GM23338 (cell line): ENCODE measurements around the gene SCNN1G.

Experiments used
- CTCF ChIP-seq, 2 experiments: fragments of 200-600 bp in 1 of 2; sonication (generic) in 1 of 2; conservative IDR thresholded peaks; 2 replicates each; pipeline versions ENCODE4 v1.5.1 to v1.6.1; 2016 to 2017; ENCODE audit warnings: antibody characterized with exemption in 2 of 2, low read depth in 2 of 2, mild to moderate bottlenecking in 2 of 2, moderate library complexity in 1 of 2
- JUNB ChIP-seq: IDR thresholded peaks from one replicate; pipeline ENCODE4 v1.6.1; 2016; ENCODE audit warnings: antibody characterized with exemption; ENCODE audit not compliant: unreplicated experiment
- ZNF462 ChIP-seq: fragments of 250-450 bp; sonication (Bioruptor Pico); IDR thresholded peaks from 2 replicates; pipeline ENCODE4 v1.5.0; 2020; ENCODE audit warnings: mild to moderate bottlenecking, moderate library complexity

DNA sequence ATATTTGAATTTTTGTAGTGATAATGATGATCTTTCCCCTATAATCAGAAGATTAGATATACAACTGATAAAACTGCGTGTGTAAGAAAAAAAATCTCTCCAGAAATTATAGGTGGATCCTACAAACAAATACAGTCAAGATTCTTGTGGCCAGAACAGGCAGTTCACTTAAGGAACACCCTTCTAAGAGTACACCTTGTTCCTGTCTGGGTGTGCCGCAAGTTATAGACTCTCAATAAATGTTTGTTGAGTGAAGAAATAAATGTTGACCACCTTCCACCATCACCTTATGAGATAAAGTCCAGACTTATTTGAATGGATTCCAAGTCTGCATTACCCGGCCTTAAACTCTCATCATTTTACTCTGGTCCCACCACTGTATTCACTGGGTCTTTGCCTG is 73.9 kb downstream of the SCNN1G start:
- TF ChIP-seq CTCF (conservative IDR thresholded peaks at IDR 0.05; ENCODE audit: low read depth in 2 of 2), result no peak
- TF ChIP-seq JUNB, result no peak
- TF ChIP-seq ZNF462 (CRISPR knock-in tag), result no peak
